ENCODE data around the gene NT5DC3.

NT5DC3 gene

GRCh38 chr12:103806803-103807202, 34.2 kb downstream of the NT5DC3 start:
- DNase-seq, result no peak

- no peak for DNase-seq
Observed at GRCh38 chr12:103805655-103806360, 35.2 kb downstream of the NT5DC3 start.

- DNase-seq, result no peak
Observed at GRCh38 chr12:103803847-103804246, 37.2 kb downstream of the NT5DC3 start.

GRCh38 chr12:103802586-103802886, 38.5 kb downstream of the NT5DC3 start:
- no peak for DNase-seq

- no peak for DNase-seq
Observed at GRCh38 chr12:103801709-103802585, 39.1 kb downstream of the NT5DC3 start.

- DNase-seq, result peak; percentile 75 to 91
Observed at GRCh38 chr12:103799857-103800771, 40.9 kb downstream of the NT5DC3 start.

GRCh38 chr12:103799504-103799856, 41.6 kb downstream of the NT5DC3 start:
- peak in 1 of 2 experiments; percentile 55 for DNase-seq

- DNase-seq, result no peak
Observed at GRCh38 chr12:103798586-103798985, 42.4 kb downstream of the NT5DC3 start.

- DNase-seq, result no peak
Observed at GRCh38 chr12:103794309-103795213, 46.5 kb downstream of the NT5DC3 start.

- no peak for DNase-seq
Observed at GRCh38 chr12:103793512-103794045, 47.5 kb downstream of the NT5DC3 start.

GRCh38 chr12:103793046-103793445, 48.0 kb downstream of the NT5DC3 start:
- no peak for DNase-seq

GRCh38 chr12:103791350-103791920, 49.6 kb downstream of the NT5DC3 start:
- DNase-seq, result no peak

GRCh38 chr12:103786201-103786600, 54.8 kb downstream of the NT5DC3 start:
- DNase-seq, result no peak

GRCh38 chr12:103785243-103786031, 55.6 kb downstream of the NT5DC3 start:
- no peak for DNase-seq

- DNase-seq, result no peak
Observed at GRCh38 chr12:103783744-103784664, 57.0 kb downstream of the NT5DC3 start.

GRCh38 chr12:103782399-103782798, 58.6 kb downstream of the NT5DC3 start:
- no peak for DNase-seq

GRCh38 chr12:103780992-103781391, 60.0 kb downstream of the NT5DC3 start:
- DNase-seq, result no peak

GRCh38 chr12:103780093-103780440, 61.0 kb downstream of the NT5DC3 start:
- DNase-seq, result no peak

- no peak for DNase-seq
Observed at GRCh38 chr12:103779410-103780092, 61.5 kb downstream of the NT5DC3 start.
